HEK293 (cell line): ENCODE results near the gene SAMD4A.

Experiments used
- CTCF ChIA-PET: fragments of 350-600 bp; formaldehyde crosslinking; extraction: SDS; loops from one replicate; lab custom pipeline; 2021; ENCODE audit warnings: antibody characterized with exemption; lab: Yijun Ruan, JAX
- POLR2A ChIA-PET: fragments of 300-600 bp; formaldehyde crosslinking; extraction: SDS; loops from one replicate; lab custom pipeline; 2020; ENCODE audit warnings: antibody characterized with exemption, inconsistent platforms; lab: Yijun Ruan, JAX
- H3K27ac ChIP-seq: fragments of 200-500 bp; sonication (Bioruptor generic); 2 replicates; pipeline ENCODE4 v1.5.1; 2014; ENCODE audit warnings: low read depth, low read length, control low read depth, inconsistent platforms; ENCODE audit errors: extremely low read depth
- H3K36me3 ChIP-seq, 2 experiments: fragments of 200-500 bp in 1 of 2; sonication (Bioruptor generic) in 1 of 2; 1 replicate in 1 of 2; 2 replicates in 1 of 2; pipeline ENCODE4 v1.5.1; 2014 to 2017; ENCODE audit warnings: inconsistent platforms in 2 of 2, low read length in 2 of 2; ENCODE audit not compliant: control insufficient read depth in 2 of 2, insufficient read depth in 1 of 2
- H3K4me1 ChIP-seq: fragments of 200-500 bp; sonication (Bioruptor generic); 2 replicates; pipeline ENCODE4 v1.5.1; 2014; ENCODE audit warnings: mild to moderate bottlenecking, low read length, inconsistent platforms; ENCODE audit not compliant: control insufficient read depth, insufficient read depth
- H3K4me3 ChIP-seq: 2 replicates; pipeline ENCODE4 v1.5.1; 2011; ENCODE audit warnings: low read depth, mild to moderate bottlenecking, control low read depth, low read length, moderate library complexity
- H3K9me3 ChIP-seq: fragments of 200-500 bp; sonication (Bioruptor generic); 2 replicates; pipeline ENCODE4 v1.5.1; 2014; ENCODE audit warnings: low read depth, low read length, inconsistent platforms; ENCODE audit not compliant: control insufficient read depth, insufficient read depth
- GLI4 ChIP-seq: fragments of 450-650 bp; formaldehyde crosslinking; IDR thresholded peaks from 2 replicates; pipeline ENCODE4 v1.5.1; 2016; ENCODE audit warnings: missing biosample characterization, missing genetic modification characterization
- RBAK ChIP-seq: fragments of 450-650 bp; formaldehyde crosslinking; IDR thresholded peaks from 2 replicates; pipeline ENCODE4 v1.5.1; 2016; ENCODE audit warnings: missing biosample characterization, missing genetic modification characterization
- SCRT1 ChIP-seq: fragments of 450-650 bp; formaldehyde crosslinking; IDR thresholded peaks from 2 replicates; pipeline ENCODE4 v1.5.1; 2016; ENCODE audit warnings: missing biosample characterization, missing genetic modification characterization, borderline replicate concordance
- ZBTB49 ChIP-seq: fragments of 450-650 bp; formaldehyde crosslinking; IDR thresholded peaks from 2 replicates; pipeline ENCODE4 v1.5.1; 2016; ENCODE audit warnings: missing biosample characterization, missing genetic modification characterization, low read depth
- ZEB2 ChIP-seq: fragments of 450-650 bp; formaldehyde crosslinking; IDR thresholded peaks from 2 replicates; pipeline ENCODE4 v1.5.1; 2016; ENCODE audit warnings: missing biosample characterization, missing genetic modification characterization
- ZNF10 ChIP-seq: fragments of 450-650 bp; formaldehyde crosslinking; IDR thresholded peaks from 2 replicates; pipeline ENCODE4 v1.5.1; 2017; ENCODE audit warnings: missing biosample characterization, missing genetic modification characterization
- ZNF133 ChIP-seq: fragments of 450-650 bp; formaldehyde crosslinking; IDR thresholded peaks from 2 replicates; pipeline ENCODE4 v1.5.1; 2016; ENCODE audit warnings: missing biosample characterization, missing genetic modification characterization
- ZNF157 ChIP-seq: fragments of 450-650 bp; formaldehyde crosslinking; IDR thresholded peaks from 2 replicates; pipeline ENCODE4 v1.5.1; 2016; ENCODE audit warnings: missing biosample characterization, missing genetic modification characterization
- ZNF169 ChIP-seq: fragments of 450-650 bp; formaldehyde crosslinking; IDR thresholded peaks from 2 replicates; pipeline ENCODE4 v1.5.1; 2016; ENCODE audit warnings: missing biosample characterization, missing genetic modification characterization
- ZNF292 ChIP-seq: fragments of 450-650 bp; formaldehyde crosslinking; IDR thresholded peaks from 2 replicates; pipeline ENCODE4 v1.5.1; 2016; ENCODE audit warnings: low read depth, missing biosample characterization, missing genetic modification characterization, borderline replicate concordance
- ZNF391 ChIP-seq: fragments of 450-650 bp; formaldehyde crosslinking; IDR thresholded peaks from 2 replicates; pipeline ENCODE4 v1.5.1; 2016; ENCODE audit warnings: low read depth, missing biosample characterization, missing genetic modification characterization, borderline replicate concordance
- ZNF404 ChIP-seq: fragments of 450-650 bp; formaldehyde crosslinking; IDR thresholded peaks from 2 replicates; pipeline ENCODE4 v1.5.1; 2017; ENCODE audit warnings: missing biosample characterization, missing genetic modification characterization
- ZNF433 ChIP-seq: fragments of 450-650 bp; formaldehyde crosslinking; IDR thresholded peaks from 2 replicates; pipeline ENCODE4 v1.5.1; 2016; ENCODE audit warnings: missing biosample characterization, missing genetic modification characterization, low read depth
- ZNF449 ChIP-seq: fragments of 450-650 bp; formaldehyde crosslinking; IDR thresholded peaks from 2 replicates; pipeline ENCODE4 v1.5.1; 2017; ENCODE audit warnings: missing biosample characterization, mild to moderate bottlenecking, missing genetic modification characterization, moderate library complexity
- ZNF544 ChIP-seq: fragments of 450-650 bp; formaldehyde crosslinking; IDR thresholded peaks from 2 replicates; pipeline ENCODE4 v1.5.0; 2017; ENCODE audit warnings: missing biosample characterization, missing genetic modification characterization
- ZNF549 ChIP-seq: fragments of 450-650 bp; IDR thresholded peaks from 2 replicates; pipeline ENCODE4 v1.5.1; 2018; ENCODE audit warnings: missing biosample characterization, missing genetic modification characterization, mild to moderate bottlenecking, inconsistent platforms, moderate library complexity
- ZNF561 ChIP-seq: fragments of 450-650 bp; IDR thresholded peaks from 2 replicates; pipeline ENCODE4 v1.5.1; 2018; ENCODE audit warnings: missing biosample characterization, missing genetic modification characterization, borderline replicate concordance
- ZNF623 ChIP-seq: fragments of 450-650 bp; formaldehyde crosslinking; IDR thresholded peaks from 2 replicates; pipeline ENCODE4 v1.5.1; 2016; ENCODE audit warnings: missing biosample characterization, missing genetic modification characterization
- ZNF660 ChIP-seq: fragments of 450-650 bp; IDR thresholded peaks from 2 replicates; pipeline ENCODE4 v1.5.1; 2018; ENCODE audit warnings: missing biosample characterization, mild to moderate bottlenecking, missing genetic modification characterization
- ZSCAN16 ChIP-seq: fragments of 450-650 bp; formaldehyde crosslinking; IDR thresholded peaks from 2 replicates; pipeline ENCODE4 v1.5.1; 2016; ENCODE audit warnings: missing biosample characterization, missing genetic modification characterization
- TF ChIP-seq, protein P1 (sequence below): fragments of 450-650 bp; formaldehyde crosslinking; IDR thresholded peaks from 2 replicates; pipeline ENCODE4 v1.5.1; 2016; ENCODE audit warnings: missing biosample characterization, missing genetic modification characterization
- TF ChIP-seq, protein P2 (sequence below): fragments of 450-650 bp; formaldehyde crosslinking; optimal IDR thresholded peaks from 2 replicates; pipeline ENCODE3; 2016; ENCODE audit warnings: missing biosample characterization, mild to moderate bottlenecking, missing genetic modification characterization
- TF ChIP-seq, protein P3 (sequence below): fragments of 450-650 bp; formaldehyde crosslinking; IDR thresholded peaks from 2 replicates; pipeline ENCODE4 v1.5.1; 2016; ENCODE audit warnings: missing biosample characterization, missing genetic modification characterization
- TF ChIP-seq, protein P4 (sequence below): fragments of 450-650 bp; formaldehyde crosslinking; IDR thresholded peaks from 2 replicates; pipeline ENCODE4 v1.5.1; 2016; ENCODE audit warnings: missing biosample characterization, missing genetic modification characterization

Gene SAMD4A

GRCh38 chr14:54708161-54708560 is 141.2 kb downstream of the SAMD4A start:
- CTCF ChIA-PET = interaction anchor here (1.0 to 1.3 kb wide), 2 partner anchors 24 to 98 kb away, joined by 3 read pairs; no protein-coding TSS in a partner anchor
- Histone ChIP-seq H3K4me3 (no peak overlapping the region), H3K36me3 (no peaks in the 10 kb centered on the region), H3K9me3 (no peaks in the 10 kb centered on the region), H3K27ac (no peak overlapping the region), H3K4me1 (no peaks in the 10 kb centered on the region)
- POLR2A ChIA-PET = no interaction called here
- TF ChIP-seq ZNF169 (tag by site-specific recombination) (no peak), ZNF391 (tag by site-specific recombination) (no peak), ZEB2 (tag by site-specific recombination) (no peak), ZNF561 (tag by site-specific recombination) (no peak), ZNF549 (tag by site-specific recombination) (no peak), ZNF623 (tag by site-specific recombination) (no peak), ZNF292 (no peak), GLI4 (tag by site-specific recombination) (no peak), ZSCAN16 (tag by site-specific recombination) (no peak), ZNF433 (tag by site-specific recombination) (no peak), RBAK (tag by site-specific recombination) (no peak)
- TF ChIP-seq, protein P1, sequence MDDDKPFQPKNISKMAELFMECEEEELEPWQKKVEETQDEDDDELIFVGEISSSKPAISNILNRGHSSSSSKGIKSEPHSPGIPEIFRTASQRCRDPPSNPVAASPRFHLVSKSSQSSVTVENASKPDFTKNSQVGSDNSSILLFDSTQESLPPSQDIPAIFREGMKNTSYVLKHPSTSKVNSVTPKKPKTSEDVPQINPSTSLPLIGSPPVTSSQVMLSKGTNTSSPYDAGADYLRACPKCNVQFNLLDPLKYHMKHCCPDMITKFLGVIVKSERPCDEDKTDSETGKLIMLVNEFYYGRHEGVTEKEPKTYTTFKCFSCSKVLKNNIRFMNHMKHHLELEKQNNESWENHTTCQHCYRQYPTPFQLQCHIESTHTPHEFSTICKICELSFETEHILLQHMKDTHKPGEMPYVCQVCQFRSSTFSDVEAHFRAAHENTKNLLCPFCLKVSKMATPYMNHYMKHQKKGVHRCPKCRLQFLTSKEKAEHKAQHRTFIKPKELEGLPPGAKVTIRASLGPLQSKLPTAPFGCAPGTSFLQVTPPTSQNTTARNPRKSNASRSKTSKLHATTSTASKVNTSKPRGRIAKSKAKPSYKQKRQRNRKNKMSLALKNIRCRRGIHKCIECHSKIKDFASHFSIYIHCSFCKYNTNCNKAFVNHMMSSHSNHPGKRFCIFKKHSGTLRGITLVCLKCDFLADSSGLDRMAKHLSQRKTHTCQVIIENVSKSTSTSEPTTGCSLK (tag by site-specific recombination) = no peak
- TF ChIP-seq, protein P2, sequence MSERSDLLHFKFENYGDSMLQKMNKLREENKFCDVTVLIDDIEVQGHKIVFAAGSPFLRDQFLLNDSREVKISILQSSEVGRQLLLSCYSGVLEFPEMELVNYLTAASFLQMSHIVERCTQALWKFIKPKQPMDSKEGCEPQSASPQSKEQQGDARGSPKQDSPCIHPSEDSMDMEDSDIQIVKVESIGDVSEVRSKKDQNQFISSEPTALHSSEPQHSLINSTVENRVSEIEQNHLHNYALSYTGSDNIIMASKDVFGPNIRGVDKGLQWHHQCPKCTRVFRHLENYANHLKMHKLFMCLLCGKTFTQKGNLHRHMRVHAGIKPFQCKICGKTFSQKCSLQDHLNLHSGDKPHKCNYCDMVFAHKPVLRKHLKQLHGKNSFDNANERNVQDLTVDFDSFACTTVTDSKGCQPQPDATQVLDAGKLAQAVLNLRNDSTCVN (tag by site-specific recombination) = no peak
- TF ChIP-seq, protein P3, sequence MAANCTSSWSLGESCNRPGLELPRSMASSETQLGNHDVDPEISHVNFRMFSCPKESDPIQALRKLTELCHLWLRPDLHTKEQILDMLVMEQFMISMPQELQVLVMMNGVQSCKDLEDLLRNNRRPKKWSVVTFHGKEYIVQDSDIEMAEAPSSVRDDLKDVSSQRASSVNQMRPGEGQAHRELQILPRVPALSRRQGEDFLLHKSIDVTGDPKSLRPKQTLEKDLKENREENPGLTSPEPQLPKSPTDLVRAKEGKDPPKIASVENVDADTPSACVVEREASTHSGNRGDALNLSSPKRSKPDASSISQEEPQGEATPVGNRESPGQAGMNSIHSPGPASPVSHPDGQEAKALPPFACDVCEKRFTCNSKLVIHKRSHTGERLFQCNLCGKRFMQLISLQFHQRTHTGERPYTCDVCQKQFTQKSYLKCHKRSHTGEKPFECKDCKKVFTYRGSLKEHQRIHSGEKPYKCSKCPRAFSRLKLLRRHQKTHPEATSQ (tag by site-specific recombination) = no peak

- H3K9me3 ChIP-seq = no peaks in the 10 kb centered on the region
- H3K27ac ChIP-seq = no peak overlapping the region
- CTCF ChIA-PET = interaction anchor here (0.9 kb wide), 1 partner anchor 18 kb away, joined by 3 read pairs; no protein-coding TSS in a partner anchor
- H3K4me1 ChIP-seq = no peaks in the 10 kb centered on the region
- POLR2A ChIA-PET = no interaction called here
- H3K4me3 ChIP-seq = no peak overlapping the region
- H3K36me3 ChIP-seq = no peaks in the 10 kb centered on the region
- TF ChIP-seq RBAK (tag by site-specific recombination) (no peak), ZNF660 (tag by site-specific recombination) (no peak), ZNF449 (tag by site-specific recombination) (no peak), SCRT1 (tag by site-specific recombination) (no peak), ZNF157 (no peak), ZBTB49 (tag by site-specific recombination) (no peak), ZNF133 (no peak), ZNF10 (no peak), ZNF404 (tag by site-specific recombination) (no peak), ZNF544 (tag by site-specific recombination) (no peak)
- TF ChIP-seq, protein P4, sequence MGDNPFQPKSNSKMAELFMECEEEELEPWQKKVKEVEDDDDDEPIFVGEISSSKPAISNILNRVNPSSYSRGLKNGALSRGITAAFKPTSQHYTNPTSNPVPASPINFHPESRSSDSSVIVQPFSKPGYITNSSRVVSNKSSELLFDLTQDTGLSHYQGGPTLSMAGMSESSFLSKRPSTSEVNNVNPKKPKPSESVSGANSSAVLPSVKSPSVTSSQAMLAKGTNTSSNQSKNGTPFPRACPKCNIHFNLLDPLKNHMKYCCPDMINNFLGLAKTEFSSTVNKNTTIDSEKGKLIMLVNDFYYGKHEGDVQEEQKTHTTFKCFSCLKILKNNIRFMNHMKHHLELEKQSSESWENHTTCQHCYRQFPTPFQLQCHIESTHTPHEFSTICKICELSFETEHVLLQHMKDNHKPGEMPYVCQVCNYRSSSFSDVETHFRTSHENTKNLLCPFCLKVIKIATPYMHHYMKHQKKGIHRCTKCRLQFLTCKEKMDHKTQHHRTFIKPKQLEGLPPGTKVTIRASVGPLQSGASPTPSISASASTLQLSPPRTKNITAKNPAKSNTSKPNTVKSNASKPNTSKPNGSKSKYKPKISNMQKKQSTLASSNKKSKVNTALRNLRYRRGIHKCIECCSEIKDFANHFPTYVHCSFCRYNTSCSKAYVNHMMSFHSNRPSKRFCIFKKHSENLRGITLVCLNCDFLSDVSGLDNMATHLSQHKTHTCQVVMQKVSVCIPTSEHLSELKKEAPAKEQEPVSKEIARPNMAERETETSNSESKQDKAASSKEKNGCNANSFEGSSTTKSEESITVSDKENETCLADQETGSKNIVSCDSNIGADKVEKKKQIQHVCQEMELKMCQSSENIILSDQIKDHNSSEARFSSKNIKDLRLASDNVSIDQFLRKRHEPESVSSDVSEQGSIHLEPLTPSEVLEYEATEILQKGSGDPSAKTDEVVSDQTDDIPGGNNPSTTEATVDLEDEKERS (tag by site-specific recombination) = no peak
These were observed 142.1 kb downstream of the SAMD4A start for GRCh38 chr14:54708982-54709381.
